SU-DHL-6 (cell line): ENCODE data around the gene DNAAF5.

Experiments
- EZH2phosphoT487 ChIP-seq: fragments of 200-600 bp; sonication (generic), shearing (Covaris generic); conservative IDR thresholded peaks from 2 replicates; pipeline ENCODE4 v1.6.1; 2018; ENCODE audit warnings: mild to moderate bottlenecking, antibody characterized with exemption, low read length, moderate library complexity, mixed read lengths
- TF ChIP-seq, protein P1 (sequence below): fragments of 200-600 bp; sonication (generic); IDR thresholded peaks from one replicate; pipeline ENCODE4 v1.5.1; 2017; ENCODE audit warnings: antibody characterized with exemption, mild to moderate bottlenecking, low read length, moderate library complexity; ENCODE audit not compliant: insufficient read depth, poor library complexity, severe bottlenecking

DNA sequence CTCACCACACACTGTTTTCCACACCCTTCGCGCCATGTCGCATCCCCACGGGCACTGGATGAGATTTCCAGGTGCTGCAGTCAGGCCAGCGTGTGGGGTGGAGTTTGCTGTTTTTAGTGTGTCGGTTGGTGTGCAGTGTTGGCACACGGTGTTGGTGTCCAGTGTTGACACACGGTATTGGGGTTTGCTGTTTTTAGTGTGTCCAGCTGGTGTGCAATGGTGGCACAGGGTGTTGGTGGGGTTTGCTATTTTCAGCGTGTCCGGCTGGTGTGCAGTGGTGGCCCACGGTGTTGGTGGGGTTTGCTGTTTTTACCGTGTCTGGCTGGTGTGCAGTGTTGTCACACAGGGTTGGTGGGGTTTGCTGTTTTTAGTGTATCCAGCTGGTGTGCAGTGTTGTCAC lies 20.7 kb downstream of the DNAAF5 start:
- TF ChIP-seq, protein P1, sequence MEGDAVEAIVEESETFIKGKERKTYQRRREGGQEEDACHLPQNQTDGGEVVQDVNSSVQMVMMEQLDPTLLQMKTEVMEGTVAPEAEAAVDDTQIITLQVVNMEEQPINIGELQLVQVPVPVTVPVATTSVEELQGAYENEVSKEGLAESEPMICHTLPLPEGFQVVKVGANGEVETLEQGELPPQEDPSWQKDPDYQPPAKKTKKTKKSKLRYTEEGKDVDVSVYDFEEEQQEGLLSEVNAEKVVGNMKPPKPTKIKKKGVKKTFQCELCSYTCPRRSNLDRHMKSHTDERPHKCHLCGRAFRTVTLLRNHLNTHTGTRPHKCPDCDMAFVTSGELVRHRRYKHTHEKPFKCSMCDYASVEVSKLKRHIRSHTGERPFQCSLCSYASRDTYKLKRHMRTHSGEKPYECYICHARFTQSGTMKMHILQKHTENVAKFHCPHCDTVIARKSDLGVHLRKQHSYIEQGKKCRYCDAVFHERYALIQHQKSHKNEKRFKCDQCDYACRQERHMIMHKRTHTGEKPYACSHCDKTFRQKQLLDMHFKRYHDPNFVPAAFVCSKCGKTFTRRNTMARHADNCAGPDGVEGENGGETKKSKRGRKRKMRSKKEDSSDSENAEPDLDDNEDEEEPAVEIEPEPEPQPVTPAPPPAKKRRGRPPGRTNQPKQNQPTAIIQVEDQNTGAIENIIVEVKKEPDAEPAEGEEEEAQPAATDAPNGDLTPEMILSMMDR, result no peak
- no peak for TF ChIP-seq EZH2phosphoT487
